Bronchial epithelial cell (primary cell): Measurements from ENCODE around the gene DCK. TPM values are rescaled to one million over a fixed set of nuclear protein-coding genes. Genes with fewer than 3 reads are reported as not detected.
"Not testable (repeated sequence)": the region's sequence is repeated elsewhere in the genome, so short reads cannot be mapped to it uniquely, and the experiment has no call there.

ENCODE experiments used
- DNase-seq: peaks from one replicate; pipeline ENCODE4 v3.0.0-alpha.2; 2010; ENCODE audit warnings: low read depth
- FAIRE-seq: peaks from 2 replicates; lab custom pipeline; 2011; peaks lifted over from hg19 to GRCh38; lab: Jason Lieb, UNC
- H3K27me3 ChIP-seq: 2 replicates; pipeline ENCODE4 v1.5.1; 2011; ENCODE audit warnings: low read length; ENCODE audit not compliant: control insufficient read depth, insufficient read depth
- H3K36me3 ChIP-seq: 2 replicates; pipeline ENCODE4 v1.5.1; 2011; ENCODE audit warnings: low read length; ENCODE audit not compliant: control insufficient read depth, insufficient read depth
- H3K4me3 ChIP-seq: 2 replicates; pipeline ENCODE4 v1.5.1; 2011; ENCODE audit warnings: mild to moderate bottlenecking, low read depth, low read length, control low read depth
- total RNA-seq: library from RNA; depleted of rRNA; stranded (reverse); fragments of >200 nt; gene quantifications from 2 replicates; pipeline ENCODE4 v1.2.1, GENCODE V29; 2014
- TF ChIP-seq, protein P1 (sequence below): IDR thresholded peaks from 2 replicates; pipeline ENCODE4 v1.5.1; 2011; ENCODE audit warnings: mild to moderate bottlenecking, moderate library complexity, low read length, control low read depth, inconsistent platforms; ENCODE audit not compliant: insufficient read depth, severe bottlenecking

DCK gene
- total RNA-seq, 1 donor from 2014 or later = 16.1 TPM

DNA sequence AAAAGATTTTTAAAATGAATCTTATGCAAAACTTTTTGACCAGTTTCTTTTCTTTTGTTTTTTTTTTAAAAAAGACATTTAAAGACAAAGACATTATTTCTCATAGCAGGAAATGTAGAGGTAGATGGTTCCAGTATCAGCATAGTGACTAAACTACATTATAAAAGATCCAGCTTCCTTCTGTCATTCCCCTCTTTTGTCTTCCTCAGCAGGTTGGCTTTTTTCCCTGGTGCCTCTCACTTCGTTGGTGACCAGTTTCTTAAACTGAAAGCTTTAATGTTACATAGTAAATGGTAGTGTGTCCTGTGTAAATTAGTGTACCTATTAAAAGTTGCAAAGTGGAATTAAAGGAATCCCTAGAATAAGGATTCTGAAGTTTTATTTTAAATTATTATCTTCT, 36.1 kb downstream of the DCK start:
- Histone ChIP-seq H3K36me3 (no peaks in the 10 kb centered on the region), H3K4me3 (no peak overlapping the region), H3K27me3 (no peaks in the 10 kb centered on the region)
- FAIRE-seq = no peak
- DNase-seq = no peak
- TF ChIP-seq, protein P1, sequence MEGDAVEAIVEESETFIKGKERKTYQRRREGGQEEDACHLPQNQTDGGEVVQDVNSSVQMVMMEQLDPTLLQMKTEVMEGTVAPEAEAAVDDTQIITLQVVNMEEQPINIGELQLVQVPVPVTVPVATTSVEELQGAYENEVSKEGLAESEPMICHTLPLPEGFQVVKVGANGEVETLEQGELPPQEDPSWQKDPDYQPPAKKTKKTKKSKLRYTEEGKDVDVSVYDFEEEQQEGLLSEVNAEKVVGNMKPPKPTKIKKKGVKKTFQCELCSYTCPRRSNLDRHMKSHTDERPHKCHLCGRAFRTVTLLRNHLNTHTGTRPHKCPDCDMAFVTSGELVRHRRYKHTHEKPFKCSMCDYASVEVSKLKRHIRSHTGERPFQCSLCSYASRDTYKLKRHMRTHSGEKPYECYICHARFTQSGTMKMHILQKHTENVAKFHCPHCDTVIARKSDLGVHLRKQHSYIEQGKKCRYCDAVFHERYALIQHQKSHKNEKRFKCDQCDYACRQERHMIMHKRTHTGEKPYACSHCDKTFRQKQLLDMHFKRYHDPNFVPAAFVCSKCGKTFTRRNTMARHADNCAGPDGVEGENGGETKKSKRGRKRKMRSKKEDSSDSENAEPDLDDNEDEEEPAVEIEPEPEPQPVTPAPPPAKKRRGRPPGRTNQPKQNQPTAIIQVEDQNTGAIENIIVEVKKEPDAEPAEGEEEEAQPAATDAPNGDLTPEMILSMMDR = no peak

- H3K4me3 ChIP-seq, H3K36me3 ChIP-seq, FAIRE-seq, H3K27me3 ChIP-seq: not testable (repeated sequence)
- peak; percentile 67 for DNase-seq
Observed at GRCh38 chr4:71032106-71032505, 38.7 kb downstream of the DCK start.

GRCh38 chr4:71045256-71045655, 51.8 kb downstream of the DCK start:
- H3K27me3 ChIP-seq = no peaks in the 10 kb centered on the region
- FAIRE-seq (no peak), DNase-seq (no peak)
- no peaks in the 10 kb centered on the region for H3K36me3 ChIP-seq
- TF ChIP-seq, protein P1 = no peak
- no peak overlapping the region for H3K4me3 ChIP-seq

DNA sequence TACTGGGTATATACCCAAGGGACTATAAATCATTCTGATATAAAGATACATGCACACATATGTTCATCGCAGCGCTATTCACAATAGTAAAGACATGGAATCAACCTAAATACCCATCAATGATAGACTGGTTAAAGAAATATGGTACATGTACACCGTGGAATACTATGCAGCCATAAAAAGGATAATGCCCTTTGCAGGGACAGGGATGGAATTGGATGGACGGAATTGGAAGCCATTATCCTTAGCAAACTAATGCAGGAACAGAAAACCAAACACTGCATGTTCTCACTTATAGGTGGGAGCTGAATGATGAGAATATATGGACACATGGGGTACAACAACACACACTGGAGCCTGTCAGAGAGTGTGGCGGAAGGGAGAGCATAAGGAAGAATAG, 55.9 kb downstream of the DCK start:
- Histone ChIP-seq H3K27me3 (no peaks in the 10 kb centered on the region), H3K4me3 (no peak overlapping the region), H3K36me3 (no peaks in the 10 kb centered on the region)
- DNase-seq (no peak), FAIRE-seq (no peak)
- TF ChIP-seq, protein P1 = no peak

DNA sequence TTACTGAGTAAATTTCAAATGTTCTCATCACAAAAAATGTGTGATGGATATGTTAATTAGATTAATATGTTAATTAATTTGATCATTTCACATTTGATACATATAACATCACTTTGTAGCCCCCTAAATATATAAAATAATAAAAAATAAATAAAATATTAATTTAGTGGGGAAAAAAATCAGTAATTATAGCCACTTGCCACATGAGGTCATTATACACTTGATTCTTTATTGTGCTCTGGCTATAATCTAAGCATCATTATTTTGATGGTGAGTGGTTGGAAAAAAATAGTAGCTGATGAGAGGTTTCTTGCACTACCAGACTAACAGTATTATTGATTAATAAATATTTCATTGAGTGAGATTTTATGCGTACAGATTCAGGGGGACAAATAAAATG, 57.4 kb downstream of the DCK start:
- no peak for FAIRE-seq

DNA sequence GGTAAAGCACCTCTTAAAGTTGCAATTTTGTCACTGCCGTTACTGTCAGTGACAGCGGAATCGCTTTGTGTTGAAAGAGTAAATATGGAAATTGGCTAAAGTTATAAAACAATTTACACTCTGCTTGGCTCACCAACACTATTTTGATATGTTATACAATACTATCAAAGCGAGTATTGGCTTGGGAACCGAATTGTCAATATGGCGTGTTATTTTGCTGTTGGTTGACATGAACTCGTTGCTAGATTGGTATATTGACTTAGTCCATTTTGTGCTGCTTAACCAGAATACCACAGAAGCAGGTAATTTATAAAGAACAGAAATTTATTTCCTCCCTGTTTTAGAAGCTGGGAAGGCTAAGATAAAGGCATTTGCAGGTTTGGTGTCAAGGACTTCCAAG, 58.6 kb downstream of the DCK start:
- no peak for FAIRE-seq

More for the DNA sequence above, 57.4 kb downstream of the DCK start:
- no peaks in the 10 kb centered on the region for H3K27me3 ChIP-seq
- H3K36me3 ChIP-seq = no peaks in the 10 kb centered on the region
- no peak overlapping the region for H3K4me3 ChIP-seq
- TF ChIP-seq, protein P1 = no peak
- DNase-seq = no peak

More for the DNA sequence above, 58.6 kb downstream of the DCK start:
- Histone ChIP-seq H3K4me3 (no peak overlapping the region), H3K36me3 (no peaks in the 10 kb centered on the region), H3K27me3 (no peaks in the 10 kb centered on the region)
- no peak for DNase-seq
- TF ChIP-seq, protein P1 = no peak
